Small intestine (tissue), 7 donors: ENCODE results near the gene RNU1-3. TPM values are rescaled to one million over a fixed set of nuclear protein-coding genes. Genes with fewer than 3 reads are reported as not detected.
"Not testable (repeated sequence)": the region's sequence is repeated elsewhere in the genome, so short reads cannot be mapped to it uniquely, and the experiment has no call there.

Experiments
- DNase-seq, 2 donors: peaks; one replicate each; pipeline versions ENCODE4 v3.0.0 to v3.0.0-alpha.2; 2013
- FAIRE-seq: peaks from 2 replicates; lab custom pipeline; 2012; peaks lifted over from hg19 to GRCh38; lab: Jason Lieb, UNC
- H3K27ac ChIP-seq, 3 donors: one replicate each; pipeline ENCODE4 v1.5.1; 2013; ENCODE audit warnings: low read length in 2 of 3, mild to moderate bottlenecking in 2 of 3, control low read depth in 1 of 3, inconsistent platforms in 1 of 3, low read depth in 1 of 3, moderate library complexity in 1 of 3
- H3K27me3 ChIP-seq, 3 donors: one replicate each; pipeline ENCODE4 v1.6.1; 2013; ENCODE audit warnings: low read length in 3 of 3, inconsistent platforms in 1 of 3; ENCODE audit not compliant: control insufficient read depth in 3 of 3, insufficient read depth in 3 of 3
- H3K36me3 ChIP-seq, 3 donors: one replicate each; pipeline ENCODE4 v1.6.1; 2013; ENCODE audit warnings: low read length in 3 of 3, inconsistent platforms in 1 of 3, low read depth in 1 of 3, mild to moderate bottlenecking in 1 of 3, moderate library complexity in 1 of 3; ENCODE audit not compliant: control insufficient read depth in 3 of 3, insufficient read depth in 2 of 3
- H3K4me1 ChIP-seq, 3 donors: one replicate each; pipeline ENCODE4 v1.6.1; 2013; ENCODE audit warnings: low read length in 2 of 3, inconsistent platforms in 1 of 3, low read depth in 1 of 3, mild to moderate bottlenecking in 1 of 3, moderate library complexity in 1 of 3; ENCODE audit not compliant: control insufficient read depth in 3 of 3, insufficient read depth in 2 of 3
- H3K4me3 ChIP-seq, 3 donors: one replicate each; pipeline ENCODE4 v1.5.1; 2013; ENCODE audit warnings: low read length in 3 of 3, control low read depth in 1 of 3, inconsistent platforms in 1 of 3, low read depth in 1 of 3, mild to moderate bottlenecking in 1 of 3, moderate library complexity in 1 of 3
- H3K9me3 ChIP-seq, 2 donors: one replicate each; pipeline ENCODE4 v1.6.1; 2013; ENCODE audit warnings: low read depth in 1 of 2, low read length in 1 of 2; ENCODE audit not compliant: control insufficient read depth in 2 of 2, insufficient read depth in 1 of 2
- WGBS, 3 donors: extraction: QIAGEN DNeasy Blood & Tissue Kit; methylation state at CpG; one replicate each; pipeline ENCODE4 v1.1.7; 2013; 5-methylcytosine and 5-hydroxymethylcytosine counted together
- polyA plus RNA-seq, 4 donors: library from polyadenylated mRNA; stranded (reverse) in 3 of 4; unstranded in 1 of 4; fragments of 200-250 nt in 3 of 4; fragments of 120-200 nt in 1 of 4; gene quantifications; one replicate each; pipeline versions ENCODE4 v1.2.1 to v1.2.3, GENCODE V29; 2013
- donor health status: healthy with polysubstance abuse.
- donor health status: control.
- donor health status: control.
- donor health status: Bipolar disorder and iron deficiency.
- donor health status: healthy.

The RNU1-3 gene
- polyA plus RNA-seq, 4 donors, result not detected

- 51 to 81% (median 66%) methylated on average over 6 to 7 of the region's 7 CpGs for WGBS, 3 donors
- not testable (repeated sequence) for H3K27me3 ChIP-seq, FAIRE-seq, H3K9me3 ChIP-seq
- DNase-seq, result peak; percentile 89 to 94
- Histone ChIP-seq H3K4me1 (peaks cover 0 to 30% (median 3%) of the 10 kb centered on the region in 3 donors), H3K36me3 (peaks cover 0 to 18% (median 0%) of the 10 kb centered on the region in 3 donors), H3K4me3 (peak overlapping the region in 2 of 3 donors; percentile 70 to 81), H3K27ac (peak overlapping the region; percentile 65 to 90 (median 76))
Measured at GRCh38 chr1:16645271-16646060, 21.3 kb downstream of the RNU1-3 start.

- WGBS, 3 donors, result 1 to 6% (median 3%) methylated on average over 61 of the region's 61 CpGs
- peak overlapping the region; percentile 65 to 90 (median 76) for H3K27ac ChIP-seq
- H3K27me3 ChIP-seq, H3K9me3 ChIP-seq, FAIRE-seq: not testable (repeated sequence)
- peak; percentile 99 to 100 for DNase-seq
- peaks cover 0 to 19% (median 0%) of the 10 kb centered on the region in 3 donors for H3K36me3 ChIP-seq
- H3K4me3 ChIP-seq, result peak overlapping the region; percentile 70 to 93 (median 81)
- peaks cover 0 to 30% (median 3%) of the 10 kb centered on the region in 3 donors for H3K4me1 ChIP-seq
Measured at GRCh38 chr1:16644482-16645270, 22.1 kb downstream of the RNU1-3 start.

GRCh38 chr1:16644193-16644481, 22.6 kb downstream of the RNU1-3 start:
- Histone ChIP-seq H3K36me3 (peaks cover 0 to 19% (median 0%) of the 10 kb centered on the region in 3 donors), H3K9me3 (no peaks in the 10 kb centered on the region), H3K27me3 (no peaks in the 10 kb centered on the region), H3K4me3 (peak overlapping the region; percentile 70 to 93 (median 81)), H3K27ac (peak overlapping the region; percentile 65 to 90 (median 76)), H3K4me1 (peaks cover 0 to 32% (median 3%) of the 10 kb centered on the region in 3 donors)
- no peak for DNase-seq
- FAIRE-seq, result no peak
- 0% methylated on average over 16 of the region's 16 CpGs for WGBS, 3 donors

- not testable (repeated sequence) for FAIRE-seq, H3K9me3 ChIP-seq, H3K27me3 ChIP-seq
- H3K36me3 ChIP-seq, result peaks cover 0 to 24% (median 0%) of the 10 kb centered on the region in 3 donors
- H3K27ac ChIP-seq, result peak overlapping the region; percentile 76 to 90 (median 81)
- WGBS, 3 donors, result 10 to 22% (median 16%) methylated on average over 12 of the region's 12 CpGs
- H3K4me1 ChIP-seq, result peaks cover 0 to 34% (median 3%) of the 10 kb centered on the region in 3 donors
- peak in 1 of 2 donors; percentile 56 for DNase-seq
- H3K4me3 ChIP-seq, result peak overlapping the region; percentile 70 to 93 (median 81)
Measured at GRCh38 chr1:16643476-16644192, 23.1 kb downstream of the RNU1-3 start.

- DNase-seq, result peak in 1 of 2 donors; percentile 69
- WGBS, 3 donors, result 35 to 71% (median 41%) methylated on average over 4 of the region's 4 CpGs
- peak overlapping the region in 1 of 3 donors; percentile 43 for H3K4me3 ChIP-seq
- peaks cover 0 to 30% (median 0%) of the 10 kb centered on the region in 3 donors for H3K36me3 ChIP-seq
- peaks cover 0 to 34% (median 3%) of the 10 kb centered on the region in 3 donors for H3K4me1 ChIP-seq
- not testable (repeated sequence) for H3K27me3 ChIP-seq, FAIRE-seq, H3K9me3 ChIP-seq
- H3K27ac ChIP-seq, result peak overlapping the region in 2 of 3 donors; percentile 77 to 81
Measured at GRCh38 chr1:16643001-16643411, 23.7 kb downstream of the RNU1-3 start.

GRCh38 chr1:16642025-16642966, 24.5 kb downstream of the RNU1-3 start:
- H3K27me3 ChIP-seq, FAIRE-seq, H3K9me3 ChIP-seq: not testable (repeated sequence)
- 16 to 53% (median 36%) methylated on average over 6 to 9 of the region's 9 CpGs for WGBS, 3 donors
- peak overlapping the region in 2 of 3 donors; percentile 77 to 81 for H3K27ac ChIP-seq
- peaks cover 0 to 34% (median 3%) of the 10 kb centered on the region in 3 donors for H3K4me1 ChIP-seq
- H3K4me3 ChIP-seq, result peak overlapping the region in 1 of 3 donors; percentile 43
- H3K36me3 ChIP-seq, result peaks cover 0 to 35% (median 0%) of the 10 kb centered on the region in 3 donors
- DNase-seq, result peak in 1 of 2 donors; percentile 100

- H3K4me1 ChIP-seq, result peaks cover 0 to 34% (median 3%) of the 10 kb centered on the region in 3 donors
- FAIRE-seq, H3K27me3 ChIP-seq, H3K4me3 ChIP-seq, H3K9me3 ChIP-seq, DNase-seq: not testable (repeated sequence)
- H3K27ac ChIP-seq, result peak overlapping the region in 1 of 3 donors; percentile 37
- WGBS, 3 donors, result 89 to 94% (median 92%) methylated on average over 8 of the region's 8 CpGs
- peaks cover 3 to 44% (median 4%) of the 10 kb centered on the region in 3 donors for H3K36me3 ChIP-seq
Measured at GRCh38 chr1:16641159-16641975, 25.4 kb downstream of the RNU1-3 start.
